UCSD-AML1 (cell line): ENCODE results near the gene NFIX.
A peak's percentile ranks its signal among the peaks of the same experiment; 100 is the strongest.

Experiments
- DNase-seq: peaks from one replicate; lab custom pipeline; 2025; ENCODE audit not compliant: unreplicated experiment; lab: John Stamatoyannopoulos, UW

Gene NFIX

DNA sequence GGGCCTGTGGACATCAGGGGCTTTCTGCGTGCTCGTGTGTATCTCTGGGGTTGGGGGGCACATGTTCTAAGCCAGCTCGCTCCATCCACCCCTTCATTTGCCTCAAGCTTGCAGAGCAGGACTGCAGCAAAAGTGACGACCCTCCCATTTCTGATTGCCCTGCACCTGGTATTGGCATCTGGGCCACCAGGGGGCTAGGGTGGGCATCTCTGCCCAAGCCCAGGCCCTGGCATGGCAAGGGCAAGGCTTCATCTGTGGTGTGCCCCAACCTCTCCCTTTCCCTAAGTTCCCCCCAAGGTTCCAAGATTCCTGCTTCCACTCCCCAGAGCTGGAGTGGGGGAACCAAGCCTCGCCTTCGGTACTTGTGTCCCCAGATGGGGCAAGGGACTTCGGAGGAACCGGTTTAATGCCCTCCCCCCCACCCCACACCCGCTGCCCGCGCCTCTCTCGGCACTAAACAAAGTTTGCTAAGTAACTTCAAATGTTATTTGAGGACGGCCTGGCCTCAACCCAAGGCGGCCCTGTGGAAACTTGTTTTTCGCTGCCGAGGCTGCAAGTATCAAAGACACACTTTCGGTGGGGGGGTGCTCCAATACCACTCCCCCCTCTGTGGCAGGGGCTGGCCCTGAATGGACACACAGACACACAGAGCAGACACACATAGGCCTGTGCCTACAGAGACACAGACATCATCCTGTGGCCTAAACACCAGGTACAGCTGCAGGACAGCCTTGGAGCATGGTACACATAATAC is 12.2 kb downstream of the NFIX start:
- no peak for DNase-seq

GRCh38 chr19:13008926-13009787 is 13.9 kb downstream of the NFIX start:
- no peak for DNase-seq

GRCh38 chr19:13010038-13010991 is 15.0 kb downstream of the NFIX start:
- DNase-seq = no peak

DNA sequence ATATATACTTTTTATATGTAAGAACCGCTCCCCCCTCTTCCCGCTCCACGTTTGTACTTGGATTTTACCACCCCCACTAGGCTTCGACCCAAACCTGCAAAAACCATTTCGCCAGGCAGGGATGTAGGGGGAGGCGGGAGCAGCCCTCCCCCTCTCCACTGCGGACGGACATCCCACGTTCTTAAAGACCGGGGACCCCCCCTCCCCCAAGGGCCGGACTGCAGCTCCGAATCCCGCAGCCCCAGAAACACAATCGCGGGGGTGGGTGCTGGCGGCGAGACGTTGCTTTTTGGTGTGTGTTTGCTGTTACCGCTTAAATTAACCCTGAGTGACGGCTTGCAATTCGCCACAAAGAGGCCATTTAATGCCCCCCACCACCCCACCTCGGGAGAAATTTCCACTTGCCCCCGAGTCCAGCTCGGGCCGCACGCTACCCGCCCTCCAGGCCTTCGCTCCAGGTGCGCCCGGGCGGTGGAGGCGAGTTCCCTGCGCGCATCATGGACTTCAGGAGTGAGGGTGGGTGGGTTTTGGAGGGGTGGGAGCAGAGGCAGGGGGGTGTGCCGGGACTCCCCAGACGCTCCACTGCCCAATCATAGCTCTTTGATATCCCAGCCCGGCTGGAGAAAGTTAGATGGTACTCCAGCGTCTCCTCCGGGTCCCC is 15.8 kb downstream of the NFIX start:
- DNase-seq = no peak

DNA sequence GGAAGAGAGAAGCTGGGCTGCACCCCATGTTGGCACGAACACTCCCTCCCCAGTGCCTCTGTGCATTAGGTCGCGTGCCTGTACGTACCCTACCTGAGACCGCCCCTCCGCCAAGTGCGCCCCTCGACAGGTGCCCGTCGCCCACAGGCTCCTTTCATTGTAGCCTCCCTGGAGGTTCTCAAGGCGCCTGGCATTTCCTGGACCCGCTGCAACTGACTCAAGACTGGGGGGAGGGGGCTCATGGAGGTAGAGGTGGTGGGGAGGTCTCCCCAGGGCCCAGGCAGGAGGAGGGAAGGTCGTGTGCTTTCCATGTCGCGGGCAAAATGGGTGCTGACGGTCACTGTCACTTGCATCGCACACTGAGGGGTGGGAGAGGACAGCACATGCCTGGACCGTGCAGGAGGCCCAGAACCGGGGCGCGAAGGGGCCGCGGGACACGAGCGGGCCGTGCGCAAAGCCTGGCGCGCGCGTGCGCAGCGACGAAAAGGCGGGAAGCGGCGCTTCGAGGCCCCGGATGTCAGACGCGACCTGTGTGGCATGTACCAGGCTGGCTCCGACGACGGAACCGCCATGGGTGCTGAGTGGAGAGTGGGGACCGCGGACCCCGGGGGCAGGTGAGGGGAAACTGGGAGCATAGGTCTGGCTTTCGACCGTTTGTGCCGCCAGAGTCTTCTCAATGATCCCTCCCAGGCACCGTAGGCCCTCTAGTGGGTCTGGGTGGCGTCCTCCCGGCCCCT is 16.5 kb downstream of the NFIX start:
- DNase-seq = no peak

DNA sequence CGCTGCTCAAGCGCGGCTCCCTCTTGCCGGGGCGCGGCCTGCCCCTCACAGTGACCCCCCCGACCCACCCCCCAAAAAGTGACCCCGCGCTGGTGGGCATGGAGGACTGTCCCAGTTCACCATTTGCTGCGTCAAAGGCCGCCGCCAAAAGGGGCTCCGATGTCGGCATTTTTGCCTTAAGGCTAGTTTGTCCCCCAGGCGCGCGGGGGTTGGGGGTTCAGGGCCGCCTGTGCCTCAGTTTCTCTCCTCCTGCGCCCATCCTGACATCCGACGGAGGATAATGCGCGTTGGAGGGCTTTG is 17.1 kb downstream of the NFIX start:
- no peak for DNase-seq

DNA sequence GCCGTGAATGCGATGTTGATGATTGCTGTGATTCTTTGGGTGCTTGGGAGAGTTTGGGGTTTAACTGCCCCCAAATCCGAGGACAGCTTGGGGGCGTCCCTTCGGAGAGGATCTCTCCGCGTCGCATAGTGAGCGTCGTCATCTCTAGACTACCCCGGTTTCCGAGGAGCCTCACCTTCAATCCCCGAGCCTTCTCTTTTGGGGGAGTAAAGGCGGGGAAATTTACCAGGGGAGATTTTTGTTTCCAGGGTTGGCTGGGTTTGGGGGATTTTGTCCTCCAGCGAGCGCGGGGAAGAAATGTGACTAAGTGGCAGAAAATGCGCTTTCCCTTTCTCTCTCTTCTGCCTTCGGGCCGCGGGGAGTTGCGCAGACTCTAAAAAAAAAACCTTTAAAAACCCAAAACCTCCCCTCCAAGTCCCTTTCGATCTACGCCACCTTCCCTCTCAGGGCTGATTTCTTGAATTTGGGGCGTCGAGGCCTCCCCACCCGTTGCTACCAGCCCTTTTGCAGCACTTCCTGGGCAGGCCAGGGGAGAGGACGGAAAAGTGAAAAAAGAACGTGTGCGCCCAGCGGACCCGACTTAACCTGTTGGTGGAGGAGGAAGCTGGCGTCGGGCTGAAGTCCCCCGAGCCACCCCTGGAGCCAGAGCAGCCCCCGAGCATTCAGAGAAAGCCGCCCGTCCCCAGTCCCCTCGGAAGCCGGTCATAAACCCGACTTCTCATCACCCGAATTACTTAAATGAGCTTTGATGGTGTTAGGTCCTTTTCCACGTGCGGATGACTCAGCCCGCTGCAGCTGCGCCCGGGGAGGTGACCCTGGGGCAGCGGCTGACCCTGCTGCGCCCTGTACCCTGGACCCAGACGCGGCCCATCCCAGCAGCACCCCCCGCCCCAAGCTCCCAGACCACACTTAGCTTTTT is 17.7 kb downstream of the NFIX start:
- no peak for DNase-seq

- no peak for DNase-seq
Measured at GRCh38 chr19:13013649-13014048, 18.4 kb downstream of the NFIX start.

- peak; percentile 45 for DNase-seq
Measured at GRCh38 chr19:13014101-13014920, 19.0 kb downstream of the NFIX start.

- no peak for DNase-seq
Measured at GRCh38 chr19:13014921-13015280, 19.6 kb downstream of the NFIX start.

- DNase-seq = no peak
Measured at GRCh38 chr19:13015361-13016223, 20.3 kb downstream of the NFIX start.

GRCh38 chr19:13016245-13016627 is 21.0 kb downstream of the NFIX start:
- DNase-seq = no peak

DNA sequence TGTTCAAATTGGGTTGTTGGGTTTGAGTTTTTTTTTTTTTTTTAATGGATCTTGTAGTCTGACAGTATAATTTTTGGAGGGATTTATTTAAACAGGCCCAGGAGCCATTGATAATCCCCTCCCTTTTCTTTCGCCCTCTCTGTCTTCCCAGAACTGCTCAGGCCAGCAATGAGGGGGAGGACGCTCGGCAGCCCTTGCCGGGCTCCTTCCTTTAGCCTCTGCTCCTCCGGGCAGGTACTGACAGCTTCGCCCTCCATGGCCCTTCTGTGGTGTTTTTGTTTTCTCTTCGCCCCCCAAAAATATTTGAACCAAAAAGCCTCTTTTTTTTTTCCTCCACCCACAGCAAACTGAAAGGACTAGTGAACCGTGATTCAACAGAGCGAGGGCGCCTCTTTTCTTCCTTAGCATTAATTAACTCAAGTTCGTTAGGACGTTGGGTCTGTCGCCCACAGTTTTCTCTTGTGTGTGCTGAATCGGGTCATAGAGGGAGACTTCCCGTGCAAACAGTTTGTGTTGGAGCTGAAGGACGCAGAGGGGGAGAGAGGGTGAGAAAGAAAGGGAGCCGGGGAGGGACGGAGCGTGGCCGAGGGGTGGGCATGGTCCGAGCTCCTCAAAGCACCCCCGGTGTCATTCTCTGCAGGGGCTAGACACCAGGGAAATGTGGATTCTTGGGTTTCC is 21.5 kb downstream of the NFIX start:
- DNase-seq = no peak

DNA sequence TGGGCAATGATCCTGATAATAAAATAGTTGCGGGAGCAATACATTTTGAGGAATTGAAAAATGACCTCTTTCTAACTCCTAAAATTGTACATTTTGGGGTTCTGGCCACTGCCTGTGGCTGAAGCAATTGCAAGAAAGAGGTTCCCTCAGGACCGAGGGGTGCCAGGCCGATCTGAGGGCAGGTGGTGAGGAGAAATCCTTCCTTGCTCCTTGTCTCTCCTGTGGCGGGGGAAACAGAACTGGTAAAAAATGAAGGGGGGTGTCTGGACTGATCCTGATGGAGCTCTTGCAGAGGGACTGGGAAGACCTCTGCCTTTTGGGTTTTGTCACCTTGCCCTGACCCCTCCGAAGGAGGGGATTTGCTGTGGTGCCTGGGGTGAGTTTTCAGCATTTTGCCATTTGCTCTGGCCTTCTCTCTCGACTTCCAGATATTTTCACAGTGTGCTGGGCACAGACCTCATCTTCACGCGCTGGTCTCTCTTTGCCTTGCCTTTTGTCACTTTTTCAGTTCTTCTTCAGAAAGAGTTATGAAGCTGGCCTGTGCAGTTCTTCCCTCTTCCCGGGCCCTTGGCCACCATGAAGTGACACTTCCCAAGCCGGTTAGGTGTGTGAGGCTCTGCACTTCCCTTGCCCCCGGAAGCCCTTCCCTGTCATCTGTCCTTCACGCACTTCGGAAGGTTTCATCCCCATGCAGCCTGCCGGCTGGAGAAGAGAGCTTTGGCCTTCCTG is 22.2 kb downstream of the NFIX start:
- no peak for DNase-seq

DNA sequence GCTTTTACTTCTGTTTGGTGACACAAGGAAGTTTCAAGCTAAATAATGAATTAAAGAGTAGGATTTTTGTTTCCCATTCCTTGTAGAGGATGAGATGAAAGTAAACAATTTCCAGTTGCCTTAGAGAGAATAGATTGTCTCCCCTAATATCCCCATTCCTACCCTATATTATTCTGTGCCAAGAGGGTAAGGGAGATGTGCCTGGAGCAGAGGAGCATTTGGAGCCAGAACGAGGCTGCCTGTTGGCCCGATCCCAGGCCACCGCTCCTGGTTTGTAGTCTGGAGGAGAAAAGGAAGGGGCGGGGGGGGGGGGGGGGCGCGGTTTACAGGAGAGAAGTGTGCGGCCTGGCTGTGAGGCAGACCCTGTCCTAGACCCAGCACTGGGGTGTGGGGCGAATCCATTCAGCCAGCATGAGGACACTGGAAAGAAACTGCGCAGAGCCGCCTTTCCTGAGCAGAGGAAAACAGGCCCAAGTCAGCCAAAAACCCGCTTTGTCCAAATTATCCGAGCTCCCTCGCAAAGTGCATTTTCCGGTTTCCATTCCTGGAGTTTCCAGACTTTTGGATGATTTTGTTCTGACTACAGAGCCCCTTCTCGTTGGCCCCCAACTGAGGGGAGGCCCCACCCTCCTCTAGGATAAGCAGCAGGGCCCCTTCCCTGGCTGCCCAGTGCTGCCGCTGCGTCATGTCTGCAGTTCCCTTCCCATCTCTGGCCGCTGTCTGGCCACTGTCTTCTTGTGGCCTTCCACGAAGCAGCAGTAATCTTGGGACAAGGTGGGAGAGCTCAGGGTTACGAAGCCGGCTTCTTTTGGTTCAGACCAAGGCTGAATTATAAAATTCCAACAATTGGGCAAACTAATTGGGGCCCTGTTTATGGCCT is 23.0 kb downstream of the NFIX start:
- no peak for DNase-seq
